Right lobe of liver (tissue), 6 donors: ENCODE measurements around the gene MASTL. TPM values are rescaled to one million over a fixed set of nuclear protein-coding genes. Genes with fewer than 3 reads are reported as not detected.

Source experiments
- ATAC-seq, 4 donors: fragments of 200-7000 bp; cut with Tn5 transposase; one replicate each; pipeline ENCODE4 v1.9.1; 2020; ENCODE audit warnings: mild to moderate bottlenecking in 4 of 4, moderate library complexity in 4 of 4
- DNase-seq, 3 donors: peaks; one replicate each; pipeline ENCODE4 v3.0.0-alpha.2; 2020
- H3K27ac ChIP-seq, 3 donors: fragments of 200-600 bp; one replicate each; pipeline ENCODE4 v1.8.0; 2022
- H3K27me3 ChIP-seq, 2 donors: fragments of 200-600 bp; one replicate each; pipeline ENCODE4 v1.8.0; 2022
- H3K36me3 ChIP-seq, 4 donors: fragments of 200-600 bp; sonication (generic) in 1 of 4; one replicate each; pipeline versions ENCODE4 v1.5.1 to v1.8.0; 2017 to 2022; ENCODE audit warnings: control low read depth in 1 of 4
- H3K4me1 ChIP-seq, 4 donors: fragments of 200-600 bp; sonication (generic) in 1 of 4; one replicate each; pipeline versions ENCODE4 v1.5.1 to v1.8.0; 2017 to 2022; ENCODE audit warnings: control low read depth in 1 of 4
- H3K4me3 ChIP-seq, 3 donors: fragments of 200-600 bp; one replicate each; pipeline ENCODE4 v1.8.0; 2022
- H3K9me3 ChIP-seq, 4 donors: fragments of 200-600 bp; sonication (generic) in 1 of 4; one replicate each; pipeline versions ENCODE4 v1.5.1 to v1.8.0; 2017 to 2022; ENCODE audit warnings: control low read depth in 1 of 4
- POLR2A ChIP-seq: fragments of 450-650 bp; IDR thresholded peaks from one replicate; pipeline ENCODE4 v1.6.1; 2017; ENCODE audit warnings: antibody characterized with exemption, mild to moderate bottlenecking
- WGBS: methylation state at CpG from one replicate; pipeline ENCODE4 v1.1.6; 2018; ENCODE audit warnings: low coverage, low lambda C conversion rate; ENCODE audit not compliant: insufficient coverage; ENCODE audit errors: missing lambda C conversion rate; 5-methylcytosine and 5-hydroxymethylcytosine counted together
- intact Hi-C, 2 donors: fragments of 100-400 bp; cut with DNase I; formaldehyde crosslinking; loops; one replicate each; pipeline versions ENCODE4 v1.11.2 to v1.14.1; 2022
- small RNA-seq, 2 experiments: library from RNA; depleted of rRNA; stranded (forward); fragments of <200 nt; gene quantifications; one replicate each; pipeline ENCODE3, GENCODE V24; 2016
- total RNA-seq, 6 experiments: library from RNA; depleted of rRNA in 2 of 6; stranded (reverse); fragments of >200 nt in 2 of 6; fragmentation: NEBNext Ultra II Directional in 3 of 6; extraction: Animal tissue kit (Norgen Biotek cat#: 25700) in 3 of 6; gene quantifications; one replicate each; pipeline versions ENCODE4 v1.1.0 to v1.2.4, GENCODE V29; 2016 to 2023
- donor health status: DM: no; HTN: yes; CAD: no.
- donor health status: DM: no; HTN: no; CAD: no.
- donor health status: DM: no; HTN: no; CAD: no.
- donor health status: DM: no; HTN: yes; CAD: no.
- donor health status: DM: no; HTN: yes; CAD: no.

The MASTL gene
- total RNA-seq, 6 experiments from 2014 or later, result 1.8 to 3.7 (median 2.8) TPM

DNA sequence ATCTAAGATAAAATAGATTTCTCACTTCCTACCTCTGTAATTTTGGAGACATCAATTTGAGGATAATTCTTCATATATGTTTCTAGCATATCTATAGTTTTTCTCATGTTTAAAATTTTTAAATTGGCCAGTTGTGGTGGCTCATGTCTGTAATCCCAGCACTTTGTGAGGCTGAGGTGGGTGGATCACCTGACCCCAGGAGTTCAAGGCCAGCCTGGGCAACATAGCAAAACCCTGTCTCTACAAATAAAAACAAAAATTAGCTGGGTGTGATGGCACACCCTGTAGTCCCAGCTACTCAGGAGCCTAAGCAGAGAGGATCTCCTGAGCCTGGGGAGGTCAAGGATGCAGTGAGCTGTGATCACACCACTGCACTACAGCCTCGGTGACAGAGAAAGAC is 80.6 kb downstream of the MASTL start:
- Histone ChIP-seq H3K9me3 (no peaks in the 10 kb centered on the region), H3K4me3 (no peak overlapping the region), H3K4me1 (peaks cover 0 to 40% (median 8%) of the 10 kb centered on the region in 4 donors), H3K27me3 (no peaks in the 10 kb centered on the region), H3K36me3 (peaks cover 0 to 24% (median 0%) of the 10 kb centered on the region in 4 donors), H3K27ac (peak overlapping the region in 2 of 3 donors; percentile 27 to 92)
- no peak for TF ChIP-seq POLR2A
- intact Hi-C loops, result no loop called here
- DNase-seq (peak in 2 of 3 donors; percentile 50 to 74), ATAC-seq (peak; percentile 5 to 43 (median 16))
- 17% methylated on average over 1 of the region's 1 CpG for WGBS

Small RNA genes within 50 kb of the gene (small RNA-seq; reads per million reads assigned to genes)
- 0.10 to 0.13 reads per million in 2 experiments for gene RNU2-24P
- gene RNU7-12P, result 0 reads per million in 2 experiments

Other genes with a start within 250 kb of the MASTL start
- gene ANKRD26, start 54.9 kb upstream of the MASTL start, total RNA-seq, result 1 to 10 TPM; 2.1 to 4.3 (median 3.4) TPM
- gene YME1L1, start 968 bp upstream of the MASTL start, total RNA-seq, result 10 to 100 TPM; 41.1 to 64.2 (median 53.8) TPM
- gene ACBD5, start 85.4 kb downstream of the MASTL start, total RNA-seq, result 10 to 100 TPM; 23.1 to 45.9 (median 32.0) TPM